Cardiac muscle cell (in vitro differentiated cells and primary cell): ENCODE results near the gene ADAD2. TPM values are rescaled to one million over a fixed set of nuclear protein-coding genes. Genes with fewer than 3 reads are reported as not detected.

Experiments
- DNase-seq, 2 donors: peaks; one replicate each; pipeline versions ENCODE4 v3.0.0 to v3.0.0-alpha.2; 2010 to 2017; ENCODE audit warnings: low read depth in 1 of 2, low spot score in 1 of 2
- H3K27ac ChIP-seq: fragments of 200-600 bp; sonication (generic); 2 replicates; pipeline ENCODE4 v1.5.1; 2016
- H3K27me3 ChIP-seq: fragments of 200-600 bp; sonication (generic); 2 replicates; pipeline ENCODE4 v1.6.0; 2016; ENCODE audit warnings: control low read depth
- H3K36me3 ChIP-seq: fragments of 200-600 bp; sonication (generic); 2 replicates; pipeline ENCODE4 v1.5.1; 2016; ENCODE audit warnings: control low read depth
- H3K4me1 ChIP-seq: fragments of 200-600 bp; sonication (generic); 2 replicates; pipeline ENCODE4 v1.8.1; 2017; ENCODE audit warnings: low read depth, mild to moderate bottlenecking, mixed run types
- H3K4me3 ChIP-seq: fragments of 200-600 bp; sonication (generic); 2 replicates; pipeline ENCODE4 v1.5.1; 2016; ENCODE audit warnings: mild to moderate bottlenecking
- H3K9me3 ChIP-seq: fragments of 200-600 bp; sonication (generic); 2 replicates; pipeline ENCODE4 v1.5.1; 2017; ENCODE audit warnings: low read depth, mild to moderate bottlenecking, control low read depth
- CTCF ChIP-seq: IDR thresholded peaks from 2 replicates; pipeline ENCODE4 v1.5.1; 2012; ENCODE audit warnings: low read depth, mild to moderate bottlenecking, low read length
- polyA plus RNA-seq: library from polyadenylated mRNA; unstranded; fragments of >200 nt; fragmentation: Nextera tagmentation; extraction: Ambion mirVana; gene quantifications from 2 replicates; pipeline ENCODE4 v1.2.1, GENCODE V29; 2016
- total RNA-seq: library from RNA; depleted of rRNA; stranded (reverse); fragments of >200 nt; gene quantifications from 2 replicates; pipeline ENCODE4 v1.2.3, GENCODE V29; 2016

Gene ADAD2
- total and polyA plus RNA-seq, 2 experiments from 2014 or later, result not detected

DNA sequence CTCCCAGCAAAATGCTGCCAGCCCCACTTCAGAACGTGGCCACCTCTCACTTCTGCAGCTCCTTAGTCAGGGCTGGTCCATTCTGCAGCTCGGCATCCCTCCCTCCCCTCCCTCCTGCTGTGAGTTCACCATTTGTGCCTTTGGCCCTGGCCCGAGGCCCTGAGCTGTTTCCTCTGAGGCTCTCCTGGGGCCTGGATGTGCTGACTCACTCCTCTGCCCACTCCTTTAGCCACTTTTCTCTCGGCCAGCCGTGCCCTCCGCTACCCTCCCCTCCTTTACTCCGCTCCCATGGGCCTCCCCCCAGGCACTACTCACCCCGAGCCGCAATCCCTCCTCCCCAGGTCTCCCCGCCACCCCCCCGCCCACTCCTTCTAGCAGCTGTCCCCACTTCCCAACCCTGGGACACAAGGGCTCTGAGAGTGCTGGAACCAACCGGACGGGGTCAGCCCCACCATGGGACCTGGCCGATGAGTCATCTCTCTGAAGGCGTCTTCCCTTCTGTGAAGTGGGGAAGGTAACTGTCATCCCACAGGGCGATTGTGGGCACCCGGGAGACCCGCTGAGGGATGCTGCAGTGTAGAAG lies 37.4 kb downstream of the ADAD2 start:
- no peaks in the 10 kb centered on the region for H3K4me1 ChIP-seq
- H3K4me3 ChIP-seq, result no peak overlapping the region
- H3K9me3 ChIP-seq, result no peaks in the 10 kb centered on the region
- no peaks in the 10 kb centered on the region for H3K36me3 ChIP-seq
- TF ChIP-seq CTCF, result no peak
- no peak overlapping the region for H3K27ac ChIP-seq
- no peaks in the 10 kb centered on the region for H3K27me3 ChIP-seq
- DNase-seq, result peak in 1 of 2 donors; percentile 94

- H3K4me3 ChIP-seq, result no peak overlapping the region
- no peak overlapping the region for H3K27ac ChIP-seq
- H3K27me3 ChIP-seq, result no peaks in the 10 kb centered on the region
- DNase-seq, result no peak
- no peaks in the 10 kb centered on the region for H3K4me1 ChIP-seq
- H3K9me3 ChIP-seq, result no peaks in the 10 kb centered on the region
- no peak for TF ChIP-seq CTCF
- H3K36me3 ChIP-seq, result no peaks in the 10 kb centered on the region
These were observed 38.5 kb downstream of the ADAD2 start for GRCh38 chr16:84229471-84229870.

DNA sequence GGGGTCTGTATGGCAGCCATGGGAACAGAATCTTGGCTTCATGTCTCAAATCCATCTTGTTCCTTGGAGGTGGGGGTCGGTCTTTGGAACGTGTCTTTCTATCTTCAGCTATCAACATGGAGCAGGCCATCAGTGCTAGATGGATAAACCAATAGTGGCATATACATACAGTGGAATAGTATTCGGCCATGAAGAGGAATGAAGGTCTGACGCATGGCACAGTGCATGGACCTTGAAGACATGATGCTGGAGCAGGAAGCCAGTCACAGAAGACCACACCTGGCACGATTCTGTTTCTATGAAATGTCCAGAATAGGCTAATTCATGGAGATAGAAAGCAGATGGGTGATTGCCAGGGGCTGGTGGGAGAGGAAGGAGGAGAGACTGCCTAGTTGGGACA lies 41.1 kb downstream of the ADAD2 start:
- Histone ChIP-seq H3K4me3 (no peak overlapping the region), H3K9me3 (no peaks in the 10 kb centered on the region), H3K36me3 (no peaks in the 10 kb centered on the region), H3K27me3 (no peaks in the 10 kb centered on the region), H3K4me1 (no peaks in the 10 kb centered on the region), H3K27ac (no peak overlapping the region)
- DNase-seq, result no peak
- TF ChIP-seq CTCF, result no peak

DNA sequence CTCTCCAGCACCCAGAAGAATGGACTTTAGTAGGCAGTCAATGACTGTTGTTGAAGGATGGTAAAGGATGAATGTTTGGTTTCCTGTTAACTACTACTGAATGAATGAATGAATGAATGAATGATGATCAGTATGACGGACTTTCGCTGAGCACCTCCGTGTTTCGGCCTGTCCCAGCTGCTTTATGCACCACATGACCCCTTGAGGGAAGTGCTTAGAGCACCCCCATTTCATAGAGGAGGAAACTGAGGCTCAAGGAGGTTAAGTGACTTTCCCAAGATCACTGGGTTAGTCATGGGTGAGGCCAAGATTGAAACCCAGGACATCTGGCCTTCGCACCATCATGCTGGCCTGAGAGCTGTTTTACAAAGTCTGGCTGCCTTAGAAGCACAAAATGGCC lies 42.0 kb downstream of the ADAD2 start:
- H3K36me3 ChIP-seq, result no peaks in the 10 kb centered on the region
- no peak overlapping the region for H3K27ac ChIP-seq
- DNase-seq, result no peak
- no peak overlapping the region for H3K4me3 ChIP-seq
- H3K27me3 ChIP-seq, result no peaks in the 10 kb centered on the region
- H3K9me3 ChIP-seq, result no peaks in the 10 kb centered on the region
- no peak for TF ChIP-seq CTCF
- no peaks in the 10 kb centered on the region for H3K4me1 ChIP-seq

DNA sequence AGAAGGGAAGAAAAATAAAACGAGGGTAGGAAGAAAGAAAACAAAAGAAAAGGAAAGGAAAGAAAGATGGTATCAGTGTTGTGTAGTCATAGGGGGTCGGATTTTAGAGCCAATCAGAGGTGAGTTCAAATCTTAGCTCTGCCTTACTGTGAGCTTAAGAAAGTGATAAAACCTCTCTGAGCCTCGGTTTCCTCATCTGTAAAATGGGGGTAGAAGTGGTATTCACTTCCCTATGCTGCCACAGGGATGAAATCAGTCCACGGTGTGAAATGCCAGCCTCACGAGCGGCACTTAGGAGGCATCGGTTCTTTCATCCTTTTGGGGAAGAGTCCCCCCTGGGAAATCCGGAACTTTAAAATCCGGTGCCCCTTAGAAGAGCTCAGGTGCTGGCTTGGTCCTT lies 42.8 kb downstream of the ADAD2 start:
- no peaks in the 10 kb centered on the region for H3K4me1 ChIP-seq
- H3K9me3 ChIP-seq, result no peaks in the 10 kb centered on the region
- DNase-seq, result no peak
- H3K27ac ChIP-seq, result no peak overlapping the region
- H3K36me3 ChIP-seq, result no peaks in the 10 kb centered on the region
- no peaks in the 10 kb centered on the region for H3K27me3 ChIP-seq
- H3K4me3 ChIP-seq, result no peak overlapping the region
- no peak for TF ChIP-seq CTCF
